KMS-11 (cell line): ENCODE data around the gene MAN1B1.

Experiments
- H2AFZ ChIP-seq: fragments of 200-600 bp; sonication (generic); 2 replicates; pipeline ENCODE4 v1.6.1; 2016; ENCODE audit warnings: antibody characterized with exemption, mixed run types, low read depth
- H3K27ac ChIP-seq: fragments of 200-600 bp; sonication (generic); 2 replicates; pipeline ENCODE4 v1.6.1; 2016; ENCODE audit warnings: mild to moderate bottlenecking, mixed run types
- H3K27me3 ChIP-seq: fragments of 200-600 bp; sonication (generic); 2 replicates; pipeline ENCODE4 v1.6.1; 2017; ENCODE audit warnings: mild to moderate bottlenecking, low read depth, mixed run types, moderate library complexity; ENCODE audit not compliant: insufficient read depth
- H3K36me3 ChIP-seq: fragments of 200-600 bp; sonication (generic); 2 replicates; pipeline ENCODE4 v1.6.1; 2017; ENCODE audit warnings: mild to moderate bottlenecking, mixed run types; ENCODE audit not compliant: insufficient read depth
- H3K4me1 ChIP-seq: fragments of 200-600 bp; sonication (generic); 2 replicates; pipeline ENCODE4 v1.6.1; 2016; ENCODE audit warnings: mild to moderate bottlenecking, low read depth, mixed run types; ENCODE audit not compliant: poor library complexity, severe bottlenecking
- H3K4me2 ChIP-seq: fragments of 200-600 bp; sonication (generic); 2 replicates; pipeline ENCODE4 v1.7.0; 2016; ENCODE audit warnings: mild to moderate bottlenecking, mixed run types
- H3K4me3 ChIP-seq: fragments of 200-600 bp; sonication (generic); IDR thresholded peaks from 2 replicates; pipeline ENCODE4 v1.6.1; 2017; ENCODE audit warnings: low read depth, low read length, mixed read lengths; ENCODE audit not compliant: insufficient read depth
- H3K79me2 ChIP-seq: fragments of 200-600 bp; sonication (generic); 2 replicates; pipeline ENCODE4 v1.6.1; 2016; ENCODE audit warnings: low read depth, mixed run types; ENCODE audit not compliant: insufficient read depth
- H3K9ac ChIP-seq: fragments of 200-600 bp; sonication (generic); 2 replicates; pipeline ENCODE4 v1.6.1; 2016; ENCODE audit warnings: mild to moderate bottlenecking, mixed run types
- H4K20me1 ChIP-seq: fragments of 200-600 bp; sonication (generic); 2 replicates; pipeline ENCODE4 v1.6.1; 2016; ENCODE audit warnings: mild to moderate bottlenecking, mixed run types; ENCODE audit not compliant: insufficient read depth
- TF ChIP-seq, protein P1 (sequence below): fragments of 200-600 bp; sonication (generic); conservative IDR thresholded peaks from 2 replicates; pipeline ENCODE4 v1.6.1; 2017; ENCODE audit warnings: low read depth, mild to moderate bottlenecking, antibody characterized with exemption, low read length, moderate library complexity, mixed read lengths

The MAN1B1 gene

DNA sequence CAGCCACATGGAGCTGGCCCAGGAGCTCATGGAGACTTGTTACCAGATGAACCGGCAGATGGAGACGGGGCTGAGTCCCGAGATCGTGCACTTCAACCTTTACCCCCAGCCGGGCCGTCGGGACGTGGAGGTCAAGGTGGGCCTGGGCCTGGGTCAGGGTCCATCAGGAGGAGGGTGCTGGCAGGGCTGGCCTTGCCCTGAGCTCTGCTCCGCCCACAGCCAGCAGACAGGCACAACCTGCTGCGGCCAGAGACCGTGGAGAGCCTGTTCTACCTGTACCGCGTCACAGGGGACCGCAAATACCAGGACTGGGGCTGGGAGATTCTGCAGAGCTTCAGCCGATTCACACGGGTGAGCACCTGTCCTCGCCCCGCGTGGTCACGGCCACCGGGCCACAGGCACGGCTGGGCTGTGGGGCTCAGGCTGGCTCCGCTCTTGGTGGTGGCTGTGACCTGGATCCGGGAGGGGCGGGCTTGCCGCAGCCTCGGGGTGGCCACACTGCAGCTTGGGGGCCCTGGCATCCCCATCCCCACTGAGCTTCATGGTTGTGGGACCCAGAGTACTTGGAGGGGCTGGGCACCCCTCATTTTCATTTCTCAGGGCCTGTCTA lies 20.6 kb downstream of the MAN1B1 start:
- no peaks in the 10 kb centered on the region for H3K36me3 ChIP-seq
- H3K4me3 ChIP-seq: no peak overlapping the region
- TF ChIP-seq, protein P1, sequence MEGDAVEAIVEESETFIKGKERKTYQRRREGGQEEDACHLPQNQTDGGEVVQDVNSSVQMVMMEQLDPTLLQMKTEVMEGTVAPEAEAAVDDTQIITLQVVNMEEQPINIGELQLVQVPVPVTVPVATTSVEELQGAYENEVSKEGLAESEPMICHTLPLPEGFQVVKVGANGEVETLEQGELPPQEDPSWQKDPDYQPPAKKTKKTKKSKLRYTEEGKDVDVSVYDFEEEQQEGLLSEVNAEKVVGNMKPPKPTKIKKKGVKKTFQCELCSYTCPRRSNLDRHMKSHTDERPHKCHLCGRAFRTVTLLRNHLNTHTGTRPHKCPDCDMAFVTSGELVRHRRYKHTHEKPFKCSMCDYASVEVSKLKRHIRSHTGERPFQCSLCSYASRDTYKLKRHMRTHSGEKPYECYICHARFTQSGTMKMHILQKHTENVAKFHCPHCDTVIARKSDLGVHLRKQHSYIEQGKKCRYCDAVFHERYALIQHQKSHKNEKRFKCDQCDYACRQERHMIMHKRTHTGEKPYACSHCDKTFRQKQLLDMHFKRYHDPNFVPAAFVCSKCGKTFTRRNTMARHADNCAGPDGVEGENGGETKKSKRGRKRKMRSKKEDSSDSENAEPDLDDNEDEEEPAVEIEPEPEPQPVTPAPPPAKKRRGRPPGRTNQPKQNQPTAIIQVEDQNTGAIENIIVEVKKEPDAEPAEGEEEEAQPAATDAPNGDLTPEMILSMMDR: no peak
- no peak overlapping the region for H3K9ac ChIP-seq
- H3K27ac ChIP-seq: no peak overlapping the region
- H2AFZ ChIP-seq: no peak overlapping the region
- H4K20me1 ChIP-seq: no peaks in the 10 kb centered on the region
- H3K4me1 ChIP-seq: no peaks in the 10 kb centered on the region
- no peak overlapping the region for H3K4me2 ChIP-seq
- H3K79me2 ChIP-seq: no peaks in the 10 kb centered on the region
- no peaks in the 10 kb centered on the region for H3K27me3 ChIP-seq

DNA sequence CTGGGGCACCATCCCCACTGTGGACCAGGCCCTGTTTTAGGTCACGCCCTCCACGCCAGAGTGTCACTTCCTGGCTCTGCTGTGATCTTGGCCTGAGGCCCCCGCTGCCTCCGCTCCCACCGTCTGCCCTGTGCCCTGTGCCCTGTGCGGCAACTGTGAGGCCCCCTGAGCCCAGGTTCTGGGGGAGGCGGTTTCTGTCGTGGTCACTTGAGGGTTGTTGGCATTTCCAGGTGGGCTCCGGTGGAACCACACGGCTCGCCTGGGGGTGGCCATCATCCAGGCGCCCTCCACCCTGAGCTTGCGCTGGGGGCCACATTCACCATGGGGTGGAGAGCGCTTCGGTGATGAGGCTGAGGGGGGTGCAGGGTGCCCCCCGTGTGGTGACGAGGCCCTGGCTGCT lies 21.2 kb downstream of the MAN1B1 start:
- Histone ChIP-seq H3K27me3 (no peaks in the 10 kb centered on the region), H2AFZ (no peak overlapping the region), H3K9ac (no peak overlapping the region), H3K4me2 (no peak overlapping the region), H3K79me2 (no peaks in the 10 kb centered on the region), H3K27ac (no peak overlapping the region), H3K4me1 (no peaks in the 10 kb centered on the region), H3K36me3 (no peaks in the 10 kb centered on the region), H3K4me3 (no peak overlapping the region), H4K20me1 (no peaks in the 10 kb centered on the region)
- TF ChIP-seq, protein P1: no peak

DNA sequence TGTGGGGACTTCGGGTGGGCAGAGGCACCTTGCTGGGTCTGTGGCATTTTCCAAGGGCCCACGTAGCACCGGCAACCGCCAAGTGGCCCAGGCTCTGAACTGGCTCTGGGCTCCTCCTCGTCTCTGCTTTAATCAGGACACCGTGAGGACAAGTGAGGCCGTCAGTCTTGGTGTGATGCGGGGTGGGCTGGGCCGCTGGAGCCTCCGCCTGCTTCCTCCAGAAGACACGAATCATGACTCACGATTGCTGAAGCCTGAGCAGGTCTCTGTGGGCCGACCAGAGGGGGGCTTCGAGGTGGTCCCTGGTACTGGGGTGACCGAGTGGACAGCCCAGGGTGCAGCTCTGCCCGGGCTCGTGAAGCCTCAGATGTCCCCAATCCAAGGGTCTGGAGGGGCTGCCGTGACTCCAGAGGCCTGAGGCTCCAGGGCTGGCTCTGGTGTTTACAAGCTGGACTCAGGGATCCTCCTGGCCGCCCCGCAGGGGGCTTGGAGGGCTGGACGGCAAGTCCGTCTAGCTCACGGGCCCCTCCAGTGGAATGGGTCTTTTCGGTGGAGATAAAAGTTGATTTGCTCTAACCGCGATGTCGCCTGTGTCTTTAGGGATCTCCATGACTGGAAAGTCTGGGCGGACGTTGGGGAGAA lies 21.9 kb downstream of the MAN1B1 start:
- Histone ChIP-seq H3K36me3 (no peaks in the 10 kb centered on the region), H4K20me1 (no peaks in the 10 kb centered on the region), H3K4me1 (no peaks in the 10 kb centered on the region), H3K27ac (no peak overlapping the region), H3K9ac (no peak overlapping the region), H2AFZ (no peak overlapping the region), H3K27me3 (no peaks in the 10 kb centered on the region), H3K79me2 (no peaks in the 10 kb centered on the region), H3K4me2 (no peak overlapping the region), H3K4me3 (no peak overlapping the region)
- TF ChIP-seq, protein P1: no peak

DNA sequence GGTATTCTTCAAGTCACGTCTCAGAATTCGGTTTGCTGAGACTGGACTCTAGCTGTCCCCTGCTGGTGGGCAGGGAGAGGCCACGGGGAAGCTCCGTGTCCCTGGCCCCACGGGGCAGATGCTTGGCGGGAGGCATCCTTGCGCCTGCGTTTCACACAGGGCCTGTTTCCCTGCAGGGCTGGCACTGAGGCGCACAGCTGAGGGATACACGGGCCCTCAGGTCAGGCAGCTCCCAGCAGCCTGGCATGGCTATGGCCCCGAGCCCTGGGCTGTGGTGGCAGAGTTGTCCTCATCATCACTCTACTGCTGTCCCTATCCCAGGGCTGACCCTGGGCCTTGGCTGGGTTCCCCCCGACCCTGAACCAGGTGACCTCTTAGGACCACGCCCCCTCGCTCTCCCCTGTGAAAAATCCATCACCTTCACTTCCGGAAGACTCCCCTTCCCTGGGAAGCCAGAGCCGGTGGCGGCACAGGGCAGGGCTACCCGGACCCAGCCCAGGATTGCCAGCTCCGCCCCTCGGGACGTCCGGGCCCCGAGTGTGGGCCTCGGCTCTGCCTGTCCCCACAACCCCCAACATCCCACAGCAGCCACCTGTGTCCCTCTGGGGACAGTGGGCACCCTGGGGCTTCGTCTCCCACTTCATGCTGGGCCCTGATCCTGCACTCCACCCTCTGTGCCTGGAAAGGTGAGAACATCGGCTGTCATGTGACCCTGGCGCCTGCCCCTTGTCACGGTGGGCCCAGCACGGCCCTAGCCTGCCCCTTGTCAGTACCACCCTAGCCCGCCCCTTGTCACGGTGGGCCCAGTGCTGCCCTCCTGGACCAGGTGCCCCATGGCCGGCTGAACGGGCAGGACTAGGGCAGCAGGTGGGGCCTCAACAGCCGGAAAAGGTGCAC lies 22.7 kb downstream of the MAN1B1 start:
- H2AFZ ChIP-seq: no peak overlapping the region
- H3K9ac ChIP-seq: no peak overlapping the region
- no peaks in the 10 kb centered on the region for H3K36me3 ChIP-seq

More for the DNA sequence above, 22.7 kb downstream of the MAN1B1 start:
- TF ChIP-seq, protein P1: no peak
- H3K4me2 ChIP-seq: no peak overlapping the region
- no peaks in the 10 kb centered on the region for H3K4me1 ChIP-seq
- no peaks in the 10 kb centered on the region for H3K27me3 ChIP-seq
- no peak overlapping the region for H3K4me3 ChIP-seq
- no peaks in the 10 kb centered on the region for H3K79me2 ChIP-seq
- no peaks in the 10 kb centered on the region for H4K20me1 ChIP-seq
- no peak overlapping the region for H3K27ac ChIP-seq
